ENCODE results near the gene ACTL10.

DNA sequence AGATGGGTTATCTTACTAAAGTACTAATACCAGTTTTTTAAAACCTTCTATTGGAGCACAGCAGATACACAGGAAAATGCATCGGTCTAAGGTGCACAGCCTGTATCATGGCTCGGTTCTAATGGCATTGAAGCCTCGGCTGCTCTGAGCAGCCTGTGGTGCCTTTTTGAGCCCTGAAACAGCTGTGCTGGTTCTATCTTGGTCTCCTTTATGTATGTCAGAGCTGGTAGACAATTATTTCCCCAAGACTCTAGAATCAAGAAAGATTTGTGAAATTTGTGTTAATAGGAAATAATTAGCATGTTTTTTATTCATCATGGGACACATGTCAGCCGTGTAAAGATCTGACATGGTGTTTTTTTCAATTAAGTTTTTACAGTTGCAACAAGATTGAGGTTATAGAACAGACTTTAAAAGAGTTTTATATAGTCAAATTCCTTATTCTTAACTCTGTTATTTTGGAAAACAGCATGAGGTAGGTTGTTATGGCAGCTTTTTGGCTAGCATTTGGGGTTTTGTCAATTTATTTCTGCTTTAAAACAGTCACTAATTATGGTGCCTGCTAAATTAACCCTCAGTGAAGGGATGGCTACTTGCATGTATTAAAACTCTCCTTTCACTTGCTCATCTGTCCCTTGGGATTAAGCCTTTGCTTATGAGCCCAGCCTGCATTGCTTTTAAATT is 44.9 kb upstream of the ACTL10 start:
- TF ChIP-seq, protein P1, sequence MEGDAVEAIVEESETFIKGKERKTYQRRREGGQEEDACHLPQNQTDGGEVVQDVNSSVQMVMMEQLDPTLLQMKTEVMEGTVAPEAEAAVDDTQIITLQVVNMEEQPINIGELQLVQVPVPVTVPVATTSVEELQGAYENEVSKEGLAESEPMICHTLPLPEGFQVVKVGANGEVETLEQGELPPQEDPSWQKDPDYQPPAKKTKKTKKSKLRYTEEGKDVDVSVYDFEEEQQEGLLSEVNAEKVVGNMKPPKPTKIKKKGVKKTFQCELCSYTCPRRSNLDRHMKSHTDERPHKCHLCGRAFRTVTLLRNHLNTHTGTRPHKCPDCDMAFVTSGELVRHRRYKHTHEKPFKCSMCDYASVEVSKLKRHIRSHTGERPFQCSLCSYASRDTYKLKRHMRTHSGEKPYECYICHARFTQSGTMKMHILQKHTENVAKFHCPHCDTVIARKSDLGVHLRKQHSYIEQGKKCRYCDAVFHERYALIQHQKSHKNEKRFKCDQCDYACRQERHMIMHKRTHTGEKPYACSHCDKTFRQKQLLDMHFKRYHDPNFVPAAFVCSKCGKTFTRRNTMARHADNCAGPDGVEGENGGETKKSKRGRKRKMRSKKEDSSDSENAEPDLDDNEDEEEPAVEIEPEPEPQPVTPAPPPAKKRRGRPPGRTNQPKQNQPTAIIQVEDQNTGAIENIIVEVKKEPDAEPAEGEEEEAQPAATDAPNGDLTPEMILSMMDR (IDR thresholded peaks at IDR 0.05; ENCODE audit: low read depth, low read length) = no peak
- TF ChIP-seq POLR2A (IDR thresholded peaks at IDR 0.05; ENCODE audit: extremely low read depth, insufficient read length) = no peak
- TF ChIP-seq, protein P2, sequence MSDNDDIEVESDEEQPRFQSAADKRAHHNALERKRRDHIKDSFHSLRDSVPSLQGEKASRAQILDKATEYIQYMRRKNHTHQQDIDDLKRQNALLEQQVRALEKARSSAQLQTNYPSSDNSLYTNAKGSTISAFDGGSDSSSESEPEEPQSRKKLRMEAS (IDR thresholded peaks at IDR 0.05; ENCODE audit: low read depth, low read length) = no peak
- TF ChIP-seq MYC (IDR thresholded peaks at IDR 0.05; ENCODE audit: low read depth, low read length) = no peak

All from NB4 (cell line).